Left renal pelvis (tissue), 4 donors: ENCODE results near the gene PXDC1. TPM values are rescaled to one million over a fixed set of nuclear protein-coding genes. Genes with fewer than 3 reads are reported as not detected.

Experiments used
- DNase-seq, 4 donors: peaks; one replicate each; pipeline ENCODE4 v3.0.0-alpha.2; 2013; ENCODE audit warnings: low read depth in 4 of 4, low spot score in 3 of 4
- polyA plus RNA-seq, 4 donors: library from polyadenylated mRNA; unstranded; fragments of 120-200 nt; gene quantifications; one replicate each; pipeline ENCODE4 v1.2.1, GENCODE V29; 2013; ENCODE audit not compliant: insufficient read length in 4 of 4

PXDC1 gene
- polyA plus RNA-seq, 4 donors, result 17.7 to 29.0 (median 21.0) TPM

GRCh38 chr6:3749067-3749841 is 2.3 kb downstream of the PXDC1 start:
- DNase-seq, result no peak

- DNase-seq, result no peak
These were observed 3.1 kb downstream of the PXDC1 start for GRCh38 chr6:3748208-3749066.

- no peak for DNase-seq
These were observed 4.3 kb downstream of the PXDC1 start for GRCh38 chr6:3747100-3747737.

- no peak for DNase-seq
These were observed 4.8 kb downstream of the PXDC1 start for GRCh38 chr6:3746696-3747095.

GRCh38 chr6:3746119-3746691 is 5.3 kb downstream of the PXDC1 start:
- no peak for DNase-seq

GRCh38 chr6:3745566-3746118 is 5.9 kb downstream of the PXDC1 start:
- DNase-seq, result no peak

GRCh38 chr6:3744901-3745470 is 6.5 kb downstream of the PXDC1 start:
- DNase-seq, result no peak

- no peak for DNase-seq
These were observed 7.2 kb downstream of the PXDC1 start for GRCh38 chr6:3744211-3744900.

GRCh38 chr6:3743541-3743940 is 8.0 kb downstream of the PXDC1 start:
- DNase-seq, result no peak

- peak in 2 of 4 donors; percentile 62 to 63 for DNase-seq
These were observed 8.8 kb downstream of the PXDC1 start for GRCh38 chr6:3742426-3743344.

- DNase-seq, result no peak
These were observed 9.5 kb downstream of the PXDC1 start for GRCh38 chr6:3742076-3742425.

GRCh38 chr6:3741477-3741871 is 10.0 kb downstream of the PXDC1 start:
- no peak for DNase-seq

GRCh38 chr6:3740551-3741476 is 10.7 kb downstream of the PXDC1 start:
- DNase-seq, result no peak

- DNase-seq, result no peak
These were observed 12.1 kb downstream of the PXDC1 start for GRCh38 chr6:3739311-3739897.

GRCh38 chr6:3738381-3739131 is 13.0 kb downstream of the PXDC1 start:
- DNase-seq, result no peak

- no peak for DNase-seq
These were observed 13.7 kb downstream of the PXDC1 start for GRCh38 chr6:3737831-3738210.
